OCI-LY7 (cell line): ENCODE data around the gene MAML3.

ENCODE experiments used
- EZH2phosphoT487 ChIP-seq: fragments of 200-600 bp; sonication (generic); IDR thresholded peaks from 2 replicates; pipeline ENCODE4 v1.6.1; 2018; ENCODE audit warnings: low read depth, borderline replicate concordance, mild to moderate bottlenecking, mixed run types, antibody characterized with exemption, low read length, moderate library complexity, mixed read lengths
- TF ChIP-seq, protein P1 (sequence below): fragments of 200-600 bp; sonication (generic); conservative IDR thresholded peaks from 2 replicates; pipeline ENCODE4 v1.5.1; 2014; ENCODE audit warnings: mild to moderate bottlenecking, antibody characterized with exemption, low read length, moderate library complexity, mixed read lengths

DNA sequence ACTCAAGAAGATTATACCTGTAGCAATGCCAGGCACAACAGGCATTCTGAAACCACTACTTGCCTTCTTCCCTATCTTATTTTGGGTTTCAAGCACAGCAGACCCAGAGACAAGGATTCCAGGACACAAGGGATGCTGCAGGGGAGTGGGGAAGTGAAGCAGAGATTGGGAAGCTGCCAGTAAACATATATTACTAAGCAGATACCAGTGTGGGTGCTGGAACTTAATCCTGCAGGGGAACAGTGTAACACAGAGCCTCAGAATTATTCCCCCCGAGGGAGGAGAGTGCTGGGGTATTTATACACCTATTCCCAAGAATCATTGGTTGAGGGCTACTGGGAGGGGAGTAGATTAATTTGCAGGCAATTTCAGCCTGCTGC is 33.3 kb upstream of the MAML3 start:
- TF ChIP-seq, protein P1, sequence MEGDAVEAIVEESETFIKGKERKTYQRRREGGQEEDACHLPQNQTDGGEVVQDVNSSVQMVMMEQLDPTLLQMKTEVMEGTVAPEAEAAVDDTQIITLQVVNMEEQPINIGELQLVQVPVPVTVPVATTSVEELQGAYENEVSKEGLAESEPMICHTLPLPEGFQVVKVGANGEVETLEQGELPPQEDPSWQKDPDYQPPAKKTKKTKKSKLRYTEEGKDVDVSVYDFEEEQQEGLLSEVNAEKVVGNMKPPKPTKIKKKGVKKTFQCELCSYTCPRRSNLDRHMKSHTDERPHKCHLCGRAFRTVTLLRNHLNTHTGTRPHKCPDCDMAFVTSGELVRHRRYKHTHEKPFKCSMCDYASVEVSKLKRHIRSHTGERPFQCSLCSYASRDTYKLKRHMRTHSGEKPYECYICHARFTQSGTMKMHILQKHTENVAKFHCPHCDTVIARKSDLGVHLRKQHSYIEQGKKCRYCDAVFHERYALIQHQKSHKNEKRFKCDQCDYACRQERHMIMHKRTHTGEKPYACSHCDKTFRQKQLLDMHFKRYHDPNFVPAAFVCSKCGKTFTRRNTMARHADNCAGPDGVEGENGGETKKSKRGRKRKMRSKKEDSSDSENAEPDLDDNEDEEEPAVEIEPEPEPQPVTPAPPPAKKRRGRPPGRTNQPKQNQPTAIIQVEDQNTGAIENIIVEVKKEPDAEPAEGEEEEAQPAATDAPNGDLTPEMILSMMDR = no peak
- no peak for TF ChIP-seq EZH2phosphoT487
